Muscle of arm (tissue), 12 donors: ENCODE results near the gene NES. TPM values are rescaled to one million over a fixed set of nuclear protein-coding genes. Genes with fewer than 3 reads are reported as not detected.
"Not testable (repeated sequence)": the region's sequence is repeated elsewhere in the genome, so short reads cannot be mapped to it uniquely, and the experiment has no call there.

ENCODE experiments used
- DNase-seq: peaks from one replicate; pipeline ENCODE4 v3.0.0-alpha.2; 2013
- polyA plus RNA-seq, 12 donors: library from polyadenylated mRNA; unstranded; fragments of 120-200 nt; gene quantifications; one replicate each; pipeline ENCODE4 v1.2.1, GENCODE V29; 2013; ENCODE audit not compliant: insufficient read length in 12 of 12

Gene NES
- polyA plus RNA-seq, 12 donors: 318 to 1,186 (median 743) TPM

DNA sequence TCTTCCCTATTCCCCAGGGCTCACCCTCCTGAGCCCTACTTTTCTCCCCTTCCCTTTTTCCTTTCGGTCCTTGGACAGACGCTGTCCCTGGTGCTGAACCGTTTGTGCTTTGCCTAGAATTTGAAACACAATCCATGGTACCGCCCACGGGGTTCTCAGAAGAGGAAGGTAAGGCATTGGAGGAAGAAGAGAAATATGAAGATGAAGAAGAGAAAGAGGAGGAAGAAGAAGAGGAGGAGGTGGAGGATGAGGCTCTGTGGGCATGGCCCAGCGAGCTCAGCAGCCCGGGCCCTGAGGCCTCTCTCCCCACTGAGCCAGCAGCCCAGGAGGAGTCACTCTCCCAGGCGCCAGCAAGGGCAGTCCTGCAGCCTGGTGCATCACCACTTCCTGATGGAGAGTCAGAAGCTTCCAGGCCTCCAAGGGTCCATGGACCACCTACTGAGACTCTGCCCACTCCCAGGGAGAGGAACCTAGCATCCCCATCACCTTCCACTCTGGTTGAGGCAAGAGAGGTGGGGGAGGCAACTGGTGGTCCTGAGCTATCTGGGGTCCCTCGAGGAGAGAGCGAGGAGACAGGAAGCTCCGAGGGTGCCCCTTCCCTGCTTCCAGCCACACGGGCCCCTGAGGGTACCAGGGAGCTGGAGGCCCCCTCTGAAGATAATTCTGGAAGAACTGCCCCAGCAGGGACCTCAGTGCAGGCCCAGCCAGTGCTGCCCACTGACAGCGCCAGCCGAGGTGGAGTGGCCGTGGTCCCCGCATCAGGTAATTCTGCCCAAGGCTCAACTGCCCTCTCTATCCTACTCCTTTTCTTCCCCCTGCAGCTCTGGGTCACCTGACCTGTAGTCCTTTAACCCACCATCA lies 24.8 kb downstream of the NES start:
- no peak for DNase-seq

DNA sequence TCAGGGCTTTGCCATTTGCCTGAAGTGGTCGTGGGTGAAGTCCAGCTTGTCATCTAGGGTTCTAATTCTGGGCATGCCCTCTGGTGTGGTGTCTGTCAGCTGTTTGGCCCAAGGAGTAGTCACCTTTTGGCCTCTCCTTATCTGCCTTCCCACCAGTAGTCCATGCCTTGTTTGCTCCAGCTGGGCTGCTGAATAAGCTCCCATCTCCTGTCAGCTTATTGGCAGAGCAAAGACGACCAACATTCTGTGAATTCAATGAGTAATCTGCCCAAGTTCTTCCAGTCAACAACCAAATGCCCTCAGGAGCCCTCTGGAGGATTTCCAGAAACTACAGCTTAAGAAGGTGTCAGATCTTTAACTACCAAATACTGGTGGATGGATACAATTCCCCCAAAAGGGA lies 28.3 kb downstream of the NES start:
- no peak for DNase-seq

DNA sequence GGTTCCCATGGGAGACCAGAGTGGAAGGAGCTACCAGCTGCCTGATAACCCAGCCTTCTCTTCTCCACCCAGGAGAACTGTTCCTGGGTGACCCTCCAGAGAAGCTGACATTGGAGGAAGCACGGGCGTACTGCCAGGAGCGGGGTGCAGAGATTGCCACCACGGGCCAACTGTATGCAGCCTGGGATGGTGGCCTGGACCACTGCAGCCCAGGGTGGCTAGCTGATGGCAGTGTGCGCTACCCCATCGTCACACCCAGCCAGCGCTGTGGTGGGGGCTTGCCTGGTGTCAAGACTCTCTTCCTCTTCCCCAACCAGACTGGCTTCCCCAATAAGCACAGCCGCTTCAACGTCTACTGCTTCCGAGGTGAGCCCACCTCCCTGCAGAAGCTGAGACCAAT lies 28.7 kb downstream of the NES start:
- DNase-seq: no peak

DNA sequence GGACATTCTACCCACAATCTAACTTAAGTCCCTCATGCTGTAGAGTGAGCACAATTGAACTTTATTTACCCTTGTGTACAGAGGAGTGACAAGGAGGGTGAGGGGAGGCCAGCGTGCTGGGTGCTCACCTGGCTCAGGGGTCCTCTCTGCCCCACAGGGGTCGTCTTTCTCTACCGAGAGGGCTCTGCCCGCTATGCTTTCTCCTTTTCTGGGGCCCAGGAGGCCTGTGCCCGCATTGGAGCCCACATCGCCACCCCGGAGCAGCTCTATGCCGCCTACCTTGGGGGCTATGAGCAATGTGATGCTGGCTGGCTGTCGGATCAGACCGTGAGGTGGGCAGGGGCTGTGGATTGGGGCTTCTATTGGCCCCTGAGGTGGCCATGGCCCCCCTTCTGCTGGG lies 29.9 kb downstream of the NES start:
- DNase-seq: no peak

DNA sequence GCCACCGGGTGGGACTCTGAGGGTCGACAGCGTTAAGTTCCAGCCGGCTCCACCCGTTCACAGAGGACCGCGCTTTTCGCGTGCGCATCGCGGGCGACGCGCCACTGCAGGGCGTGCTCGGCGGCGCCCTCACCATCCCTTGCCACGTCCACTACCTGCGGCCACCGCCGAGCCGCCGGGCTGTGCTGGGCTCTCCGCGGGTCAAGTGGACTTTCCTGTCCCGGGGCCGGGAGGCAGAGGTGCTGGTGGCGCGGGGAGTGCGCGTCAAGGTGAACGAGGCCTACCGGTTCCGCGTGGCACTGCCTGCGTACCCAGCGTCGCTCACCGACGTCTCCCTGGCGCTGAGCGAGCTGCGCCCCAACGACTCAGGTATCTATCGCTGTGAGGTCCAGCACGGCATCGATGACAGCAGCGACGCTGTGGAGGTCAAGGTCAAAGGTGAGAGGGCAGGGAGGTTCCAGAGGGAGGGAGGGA lies 30.4 kb downstream of the NES start:
- DNase-seq: no peak

DNA sequence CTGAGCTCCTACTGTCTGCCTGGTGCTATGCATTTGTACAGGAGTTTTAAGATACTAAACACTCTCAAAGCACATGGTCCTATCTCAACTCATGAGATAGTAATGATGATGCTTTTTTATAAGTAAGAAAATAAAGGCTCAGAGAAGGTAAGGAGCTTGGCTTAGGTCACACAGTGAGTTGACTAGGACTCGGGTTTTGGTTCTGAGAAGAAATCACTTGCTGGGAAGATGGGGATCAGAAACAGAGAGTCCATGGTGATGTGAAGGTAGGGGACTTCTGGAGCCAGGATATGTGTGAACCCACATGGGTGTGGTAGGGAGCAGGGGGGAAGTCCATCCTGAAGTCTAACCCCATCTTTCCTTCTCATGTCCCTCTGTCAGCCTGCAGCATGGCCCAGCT lies 31.5 kb downstream of the NES start:
- no peak for DNase-seq

DNA sequence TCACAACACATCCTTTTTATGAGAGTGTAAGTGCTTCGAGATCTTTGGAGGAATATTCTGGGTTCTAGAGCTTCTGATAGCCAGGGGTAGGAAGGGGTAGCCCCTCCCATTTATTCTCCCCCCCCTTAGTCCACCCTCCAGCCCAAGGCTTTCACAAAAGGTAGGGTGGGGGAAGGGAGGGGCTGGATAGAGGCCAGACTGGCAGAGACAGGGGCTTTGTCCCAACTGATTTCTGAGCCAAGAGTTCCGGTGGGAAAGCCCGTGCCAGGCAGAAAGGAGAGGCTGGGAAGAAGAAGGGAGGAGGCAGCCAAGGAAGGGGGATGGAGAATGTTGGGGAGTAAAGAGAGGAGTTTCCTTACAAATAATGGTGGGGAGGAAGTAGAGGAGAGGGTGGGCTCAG lies 32.2 kb downstream of the NES start:
- DNase-seq: no peak

DNA sequence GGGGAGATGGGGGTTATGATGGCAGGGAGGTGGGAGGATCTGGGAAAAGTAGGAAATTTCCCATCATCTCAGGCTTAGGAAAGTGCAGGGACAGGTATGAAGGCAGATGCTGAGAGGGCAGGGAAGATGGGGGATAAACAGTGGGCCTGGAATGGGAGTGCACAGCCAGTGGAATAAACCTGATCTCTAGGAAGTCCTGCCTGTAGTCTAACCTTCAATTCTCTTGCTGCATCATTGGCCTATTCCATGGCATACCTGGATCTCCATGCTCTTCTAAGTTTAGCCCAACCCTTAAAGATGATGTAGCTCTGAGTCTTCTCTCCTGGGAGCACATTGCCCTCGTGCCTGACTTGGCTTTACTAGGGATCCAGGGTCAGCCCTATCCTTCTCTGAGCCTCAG lies 32.6 kb downstream of the NES start:
- no peak for DNase-seq

DNA sequence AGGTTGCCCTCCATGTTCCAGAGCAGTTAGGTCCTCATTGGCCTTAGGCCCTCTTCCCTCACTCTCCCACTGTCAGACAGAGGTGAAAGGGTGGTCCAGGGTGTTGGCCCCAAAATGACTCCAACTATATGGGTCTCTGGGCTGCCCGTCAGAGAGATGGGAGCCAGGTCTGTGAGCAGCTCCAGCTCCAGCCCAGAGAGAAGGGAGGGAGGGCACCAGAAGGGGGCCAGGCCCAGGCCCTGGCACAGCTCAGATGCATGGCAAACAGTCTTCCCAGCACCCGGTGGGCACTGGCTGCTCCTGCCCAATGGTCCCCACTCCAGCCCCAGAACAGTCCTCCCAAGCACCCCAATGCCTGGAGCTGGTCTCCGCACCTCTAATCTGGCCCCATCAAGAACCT lies 33.1 kb downstream of the NES start:
- DNase-seq: no peak

DNA sequence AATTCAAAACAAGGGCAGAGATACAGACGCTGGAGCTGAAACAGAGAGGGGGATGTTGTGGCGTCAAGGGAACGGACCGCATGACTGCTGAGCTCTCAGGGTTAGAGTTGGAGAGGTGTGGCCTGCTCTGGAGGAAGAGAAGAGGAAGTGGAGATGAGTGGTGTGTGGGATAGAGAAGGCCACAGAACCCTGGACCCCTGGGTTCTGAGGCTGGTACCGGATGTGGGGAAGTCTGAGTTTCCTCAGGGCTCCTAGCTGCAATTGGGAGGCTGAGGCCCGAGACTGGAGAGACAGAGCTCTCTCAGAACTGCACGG lies 33.5 kb downstream of the NES start:
- no peak for DNase-seq

DNA sequence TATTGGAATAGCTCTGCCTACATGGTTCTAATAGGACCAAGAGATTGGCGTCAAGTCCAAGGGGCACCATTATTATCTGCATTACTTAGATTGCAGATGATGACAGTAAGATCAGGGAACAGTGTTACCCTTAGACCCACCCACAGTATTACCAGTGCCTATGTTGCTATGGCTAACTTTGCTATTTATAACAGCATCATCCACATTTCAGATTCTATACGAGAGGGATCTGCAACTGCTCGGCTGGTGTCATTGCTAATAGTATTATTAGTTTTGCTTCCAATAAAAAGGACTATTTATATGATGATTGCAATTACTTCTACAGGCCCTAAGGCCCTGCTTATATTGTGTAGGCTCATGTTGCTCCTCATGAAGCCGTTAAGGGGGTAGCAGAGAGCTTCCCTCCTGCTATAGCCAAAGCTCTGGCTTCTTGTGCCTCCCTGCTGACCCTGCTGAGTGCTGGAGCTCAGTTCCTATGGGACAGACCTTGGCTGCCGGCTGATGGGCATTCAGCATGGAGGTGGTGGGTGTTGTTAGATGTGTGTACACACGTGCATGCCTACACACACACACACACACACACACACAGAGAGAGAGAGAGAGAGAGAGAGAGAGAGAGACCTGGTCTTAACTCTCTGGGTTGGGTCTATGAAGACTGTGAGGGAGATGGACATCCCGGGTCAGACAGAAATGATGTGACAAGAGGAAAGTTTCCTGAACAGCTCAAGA lies 34.0 kb downstream of the NES start:
- no peak for DNase-seq

DNA sequence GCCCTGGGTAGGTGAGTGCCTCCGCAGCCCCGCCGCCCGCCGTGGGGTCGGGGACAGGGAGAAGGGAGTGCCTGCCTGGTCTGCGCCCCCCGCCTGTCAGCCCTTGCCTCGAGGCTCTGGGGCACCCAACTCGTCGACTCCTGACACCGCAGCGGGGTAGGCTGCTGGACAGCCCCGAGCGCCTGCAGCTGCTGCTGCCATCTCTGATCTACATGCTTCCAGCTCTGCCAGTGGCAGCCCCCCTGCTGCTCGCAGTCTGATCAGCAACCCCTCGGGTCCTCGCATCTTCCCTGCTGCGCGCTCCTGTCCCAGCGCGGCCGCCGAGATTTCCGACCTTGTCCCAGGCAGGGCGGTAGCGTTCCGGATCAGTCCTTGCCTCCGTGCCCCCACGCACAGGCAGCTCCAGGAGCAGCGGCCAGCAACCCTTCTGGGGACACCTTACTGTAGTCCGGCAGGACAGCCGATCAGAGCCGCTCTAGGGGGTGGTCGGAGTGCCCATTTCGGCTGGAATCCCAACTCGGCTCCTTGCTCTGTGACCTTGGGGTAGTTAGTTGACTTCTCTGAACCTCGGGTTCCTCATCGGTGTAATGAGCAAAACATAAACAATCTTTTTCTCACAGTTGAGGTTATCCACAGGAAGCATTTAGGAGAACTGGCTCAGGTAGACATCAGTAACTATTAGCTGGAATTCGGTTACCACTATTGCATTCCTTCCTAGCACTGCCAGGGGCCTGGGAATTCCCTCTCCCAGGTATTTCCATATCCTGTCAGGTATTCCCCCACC lies 34.8 kb downstream of the NES start:
- DNase-seq: no peak

DNA sequence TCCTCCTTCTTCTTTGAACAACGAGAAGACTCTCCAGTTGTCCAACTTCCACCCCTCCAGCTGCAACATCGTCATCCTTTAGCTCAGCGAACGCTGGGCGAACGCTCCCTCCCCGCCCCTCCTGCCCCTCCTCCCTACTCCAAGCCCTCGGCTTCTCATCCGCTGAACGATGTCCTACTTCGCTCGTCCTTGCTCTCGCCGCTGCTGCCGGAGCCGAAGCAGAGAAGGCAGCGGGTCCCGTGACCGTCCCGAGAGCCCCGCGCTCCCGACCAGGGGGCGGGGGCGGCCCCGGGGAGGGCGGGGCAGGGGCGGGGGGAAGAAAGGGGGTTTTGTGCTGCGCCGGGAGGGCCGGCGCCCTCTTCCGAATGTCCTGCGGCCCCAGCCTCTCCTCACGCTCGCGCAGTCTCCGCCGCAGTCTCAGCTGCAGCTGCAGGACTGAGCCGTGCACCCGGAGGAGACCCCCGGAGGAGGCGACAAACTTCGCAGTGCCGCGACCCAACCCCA lies 35.4 kb downstream of the NES start, which contains the start of gene BCAN:
Gene BCAN (plus strand): TSS at position 357 of the 504 bp plus-strand sequence. CDS start 3,938 bp downstream, outside the sequence.
- no peak for DNase-seq

DNA sequence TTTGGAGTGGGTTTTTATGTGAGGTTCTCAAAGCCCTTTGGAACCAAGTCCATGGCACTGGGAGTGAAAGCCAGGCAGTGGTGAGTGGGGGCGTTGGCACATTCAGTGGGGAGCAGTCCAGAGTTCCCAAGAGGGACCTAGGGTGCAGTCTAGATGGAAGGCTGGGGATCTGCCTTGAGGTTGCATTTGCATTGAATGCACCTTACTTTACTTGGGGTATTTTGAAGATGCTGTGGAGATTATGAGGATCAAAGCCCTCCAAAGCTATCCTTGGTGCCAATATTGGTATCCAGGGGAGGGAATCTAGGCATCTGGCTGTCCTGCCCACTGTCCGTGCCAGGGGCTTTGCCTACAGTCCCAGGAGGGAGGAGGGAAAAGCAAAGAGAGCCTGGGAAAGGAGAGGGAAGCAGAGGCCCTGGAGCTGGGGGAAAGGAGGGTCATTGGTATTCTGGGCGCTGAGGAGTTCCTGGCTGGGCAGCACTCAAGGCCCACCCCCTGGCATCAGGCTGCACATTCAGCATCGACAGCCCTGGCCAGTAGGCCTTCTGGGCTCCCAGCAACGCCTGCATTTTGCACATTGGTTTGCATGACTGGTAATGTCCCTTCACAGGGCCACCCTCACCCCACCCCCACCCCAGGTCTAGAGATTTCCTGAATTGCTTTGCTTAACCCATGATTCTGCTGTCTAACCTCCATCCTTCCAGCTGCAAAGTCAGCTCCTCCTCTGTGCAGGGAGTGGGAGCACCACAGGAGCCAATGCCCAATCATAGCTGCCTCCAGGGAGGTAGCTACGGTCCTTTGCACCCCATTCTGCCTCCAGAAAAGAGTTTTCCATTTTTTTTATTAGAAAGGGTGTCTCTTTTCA lies 36.1 kb downstream of the NES start:
- DNase-seq: no peak

DNA sequence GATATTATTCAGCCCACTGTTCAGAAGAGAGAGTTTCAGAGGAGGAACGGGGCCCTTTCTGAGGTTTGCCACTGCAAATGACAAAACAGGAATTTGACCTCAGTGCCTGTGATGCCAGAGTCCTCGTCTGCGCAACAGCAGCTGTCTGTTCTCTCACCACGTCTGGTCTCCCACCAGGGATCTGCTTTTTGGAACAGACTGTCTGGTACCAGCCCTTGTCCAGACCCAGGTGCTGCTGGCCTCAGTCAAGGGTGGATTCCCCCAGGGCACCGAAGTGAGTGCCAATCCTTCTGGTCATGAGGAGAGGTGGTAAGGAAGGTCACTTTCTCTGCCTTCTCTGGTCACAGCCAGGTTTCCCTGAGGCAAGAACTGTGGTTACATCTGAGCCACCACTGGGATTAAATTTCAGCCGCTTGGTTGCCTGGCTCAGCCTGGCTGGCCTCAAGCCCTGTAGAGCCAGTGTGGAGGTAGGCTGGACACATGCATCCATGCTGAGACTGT lies 37.6 kb downstream of the NES start:
- no peak for DNase-seq

DNA sequence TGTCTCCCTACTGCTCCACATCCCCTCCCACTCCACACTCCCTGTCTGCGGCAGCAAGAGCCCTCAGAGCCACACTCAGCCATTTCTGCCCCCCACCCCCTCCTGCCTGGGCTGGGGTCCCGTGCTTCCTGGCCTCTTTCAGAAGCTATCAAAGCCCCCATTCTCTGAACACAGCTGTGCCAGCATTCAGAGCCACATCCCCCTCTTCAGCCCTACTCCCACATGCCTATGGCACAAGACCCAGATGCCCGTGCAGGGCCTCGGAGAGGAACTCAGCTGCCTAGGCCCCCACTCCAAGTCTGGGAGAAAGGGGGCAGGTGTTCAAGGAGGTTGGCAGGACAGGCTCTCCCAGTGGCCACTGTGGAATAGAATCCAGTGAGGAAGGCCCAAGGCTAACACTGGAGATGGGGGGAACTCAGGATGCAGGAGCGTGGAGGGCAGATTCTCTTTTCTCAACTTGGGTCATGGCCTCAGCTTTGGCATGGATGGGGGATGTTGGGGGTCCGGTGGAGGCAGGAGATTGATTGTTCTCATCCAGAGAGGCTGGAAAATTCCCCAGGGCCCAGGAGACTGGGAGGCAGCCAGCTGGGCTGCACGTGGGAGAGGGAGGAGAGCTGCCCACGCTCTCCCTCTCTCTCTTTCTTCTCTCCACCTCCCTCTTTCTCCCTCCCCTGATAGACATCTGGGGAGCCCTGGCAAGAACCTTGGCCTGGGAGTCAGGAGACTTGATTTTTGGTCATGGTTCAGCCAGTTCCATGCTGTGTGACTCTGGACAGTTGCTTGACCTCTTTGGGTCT lies 38.8 kb downstream of the NES start:
- DNase-seq: no peak

DNA sequence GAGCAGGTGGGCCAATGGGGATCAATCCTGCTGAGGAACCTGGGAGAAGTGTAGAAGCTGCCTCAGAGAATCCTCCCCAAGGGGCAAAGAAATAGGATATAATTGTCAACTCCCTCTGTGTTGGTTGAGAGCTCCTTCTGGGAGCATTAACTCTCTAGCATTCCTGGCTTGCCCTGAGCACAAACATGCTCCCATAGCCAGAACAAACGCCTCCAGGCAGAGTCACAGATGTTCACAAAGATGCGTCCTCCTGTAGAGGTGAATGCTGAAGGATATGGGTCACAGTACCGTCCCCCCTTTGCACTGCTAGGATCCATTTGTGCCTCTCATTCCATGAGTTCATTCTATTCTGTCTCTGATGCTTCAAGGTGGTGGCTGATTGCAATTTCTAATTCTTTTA lies 44.9 kb downstream of the NES start:
- no peak for DNase-seq

DNA sequence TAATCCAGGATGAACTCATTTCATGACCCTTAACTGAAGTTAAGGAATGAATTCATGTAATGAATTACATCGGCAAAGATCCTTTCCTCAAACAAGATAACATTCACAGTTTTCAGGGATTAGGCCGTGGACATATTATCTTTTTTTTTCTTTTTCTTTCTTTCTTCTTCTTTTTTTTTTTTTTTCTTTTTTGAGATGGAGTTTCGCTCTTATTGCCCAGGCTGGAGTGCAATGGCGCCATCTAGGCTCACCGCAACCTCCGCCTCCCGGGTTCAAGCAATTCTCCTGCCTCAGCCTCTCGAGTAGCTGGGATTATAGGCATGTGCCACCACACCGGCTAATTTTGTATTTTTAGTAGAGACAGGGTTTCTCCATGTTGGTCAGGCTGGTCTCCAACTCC lies 46.1 kb downstream of the NES start:
- not testable (repeated sequence) for DNase-seq

DNA sequence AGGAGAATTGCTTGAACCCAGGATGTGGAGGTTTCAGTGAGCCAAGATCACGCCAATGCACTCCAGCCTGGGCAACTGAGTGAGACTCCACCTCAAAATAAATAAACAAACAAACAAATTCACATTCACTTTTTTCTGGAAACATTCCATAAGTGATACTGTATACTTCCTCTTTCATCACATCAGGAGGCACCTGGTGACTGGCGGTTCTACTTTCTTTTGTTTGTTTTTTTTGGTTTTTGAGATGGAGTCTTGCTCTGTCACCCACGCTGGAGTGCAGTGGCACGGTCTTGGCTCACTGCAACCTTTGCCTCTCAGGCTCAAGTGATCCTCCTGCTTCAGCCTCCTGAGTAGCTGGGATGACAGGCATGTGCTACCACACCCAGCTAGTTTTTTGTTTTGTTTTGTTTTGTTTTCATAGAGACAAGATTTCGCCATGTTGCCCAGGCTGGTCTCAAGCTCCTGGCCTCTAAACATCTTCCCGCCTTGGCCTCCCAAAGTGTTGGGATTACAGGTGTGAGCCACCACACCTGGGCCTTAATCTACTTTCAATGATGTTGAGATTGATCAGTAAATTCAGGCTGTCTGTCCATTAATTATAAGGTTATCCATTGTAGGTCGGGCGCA lies 47.3 kb downstream of the NES start:
- DNase-seq: no peak
